Uterus (tissue), 2 donors: ENCODE measurements around the gene RPLP2.

Experiments used
- CTCF ChIP-seq, 4 experiments: fragments of 200-600 bp in 2 of 4; fragments of 450-650 bp in 2 of 4; sonication (generic) in 2 of 4; IDR thresholded peaks; one replicate each; pipeline ENCODE4 v1.5.1; 2016 to 2019; ENCODE audit warnings: antibody characterized with exemption in 4 of 4, mild to moderate bottlenecking in 2 of 4, moderate library complexity in 1 of 4
- POLR2A ChIP-seq, 2 donors: fragments of 450-650 bp; IDR thresholded peaks; one replicate each; pipeline ENCODE4 v1.6.1; 2016; ENCODE audit warnings: antibody characterized with exemption in 2 of 2, mild to moderate bottlenecking in 1 of 2, moderate library complexity in 1 of 2

GRCh38 chr11:825366-826226 is 15.8 kb downstream of the RPLP2 start:
- TF ChIP-seq CTCF (IDR thresholded peaks at IDR 0.05) (no peak), POLR2A (IDR thresholded peaks at IDR 0.05) (no peak)
